NB4 (cell line): ENCODE measurements around the gene MDH2.

Experiments used
- MYC ChIP-seq: IDR thresholded peaks from 2 replicates; pipeline ENCODE4 v1.6.1; 2011; ENCODE audit warnings: low read depth, low read length
- POLR2A ChIP-seq: IDR thresholded peaks from 2 replicates; pipeline ENCODE4 v1.6.1; 2011; ENCODE audit warnings: mild to moderate bottlenecking; ENCODE audit not compliant: insufficient read length; ENCODE audit errors: extremely low read depth
- TF ChIP-seq, protein P1 (sequence below): IDR thresholded peaks from one replicate; pipeline ENCODE4 v1.5.1; 2012; ENCODE audit warnings: low read depth, low read length
- TF ChIP-seq, protein P2 (sequence below): IDR thresholded peaks from 2 replicates; pipeline ENCODE4 v1.6.1; 2011; ENCODE audit warnings: low read depth, low read length

GRCh38 chr7:76086070-76086469 is 38.2 kb downstream of the MDH2 start:
- TF ChIP-seq POLR2A (no peak), MYC (no peak)
- TF ChIP-seq, protein P1, sequence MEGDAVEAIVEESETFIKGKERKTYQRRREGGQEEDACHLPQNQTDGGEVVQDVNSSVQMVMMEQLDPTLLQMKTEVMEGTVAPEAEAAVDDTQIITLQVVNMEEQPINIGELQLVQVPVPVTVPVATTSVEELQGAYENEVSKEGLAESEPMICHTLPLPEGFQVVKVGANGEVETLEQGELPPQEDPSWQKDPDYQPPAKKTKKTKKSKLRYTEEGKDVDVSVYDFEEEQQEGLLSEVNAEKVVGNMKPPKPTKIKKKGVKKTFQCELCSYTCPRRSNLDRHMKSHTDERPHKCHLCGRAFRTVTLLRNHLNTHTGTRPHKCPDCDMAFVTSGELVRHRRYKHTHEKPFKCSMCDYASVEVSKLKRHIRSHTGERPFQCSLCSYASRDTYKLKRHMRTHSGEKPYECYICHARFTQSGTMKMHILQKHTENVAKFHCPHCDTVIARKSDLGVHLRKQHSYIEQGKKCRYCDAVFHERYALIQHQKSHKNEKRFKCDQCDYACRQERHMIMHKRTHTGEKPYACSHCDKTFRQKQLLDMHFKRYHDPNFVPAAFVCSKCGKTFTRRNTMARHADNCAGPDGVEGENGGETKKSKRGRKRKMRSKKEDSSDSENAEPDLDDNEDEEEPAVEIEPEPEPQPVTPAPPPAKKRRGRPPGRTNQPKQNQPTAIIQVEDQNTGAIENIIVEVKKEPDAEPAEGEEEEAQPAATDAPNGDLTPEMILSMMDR = no peak
- TF ChIP-seq, protein P2, sequence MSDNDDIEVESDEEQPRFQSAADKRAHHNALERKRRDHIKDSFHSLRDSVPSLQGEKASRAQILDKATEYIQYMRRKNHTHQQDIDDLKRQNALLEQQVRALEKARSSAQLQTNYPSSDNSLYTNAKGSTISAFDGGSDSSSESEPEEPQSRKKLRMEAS = no peak
